NOMO-1 (cell line): ENCODE data around the gene CCDC85A.

Experiments used
- DNase-seq, 2 experiments: peaks; one replicate each; lab custom pipeline; 2025; ENCODE audit not compliant: unreplicated experiment in 2 of 2; lab: John Stamatoyannopoulos, UW

The CCDC85A gene

DNA sequence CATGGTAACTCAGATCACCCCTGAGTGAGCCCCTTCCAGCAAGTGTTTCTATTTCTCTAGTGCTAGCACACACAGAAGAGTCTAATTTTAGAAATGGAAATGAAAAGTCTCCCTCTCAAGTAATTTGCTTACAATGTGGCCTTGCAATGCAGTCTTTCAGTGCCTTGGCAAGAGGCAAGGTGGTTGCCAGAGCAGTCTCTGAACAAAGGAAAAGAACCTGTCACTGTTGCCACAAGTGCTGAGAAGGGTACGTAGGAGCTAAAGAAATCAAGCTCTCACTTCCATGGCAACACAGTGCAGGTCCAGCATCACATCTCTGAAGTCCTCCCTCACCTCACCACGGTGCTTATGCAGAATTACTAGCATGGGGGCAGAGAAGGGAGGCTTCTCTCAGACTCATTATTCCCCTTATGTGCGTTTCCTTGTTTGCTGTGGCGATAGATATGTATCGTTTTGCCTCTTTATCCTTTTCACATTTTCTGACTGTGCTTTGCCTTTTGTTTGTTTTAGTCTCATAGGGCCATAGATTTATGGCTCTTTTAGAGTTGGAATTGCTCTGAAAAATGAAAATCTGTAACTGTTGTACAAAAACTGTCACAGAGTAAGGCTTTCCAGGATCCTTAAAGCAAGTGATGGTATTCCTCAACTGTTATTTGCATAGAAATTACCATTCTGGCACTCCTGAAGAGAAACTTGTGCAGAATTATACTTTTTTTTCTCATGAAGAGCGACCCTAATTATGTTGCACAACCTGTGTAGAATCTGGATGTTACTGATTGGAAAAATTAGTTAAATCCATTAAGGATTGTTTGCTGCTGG, 164.8 kb downstream of the CCDC85A start:
- DNase-seq = no peak

DNA sequence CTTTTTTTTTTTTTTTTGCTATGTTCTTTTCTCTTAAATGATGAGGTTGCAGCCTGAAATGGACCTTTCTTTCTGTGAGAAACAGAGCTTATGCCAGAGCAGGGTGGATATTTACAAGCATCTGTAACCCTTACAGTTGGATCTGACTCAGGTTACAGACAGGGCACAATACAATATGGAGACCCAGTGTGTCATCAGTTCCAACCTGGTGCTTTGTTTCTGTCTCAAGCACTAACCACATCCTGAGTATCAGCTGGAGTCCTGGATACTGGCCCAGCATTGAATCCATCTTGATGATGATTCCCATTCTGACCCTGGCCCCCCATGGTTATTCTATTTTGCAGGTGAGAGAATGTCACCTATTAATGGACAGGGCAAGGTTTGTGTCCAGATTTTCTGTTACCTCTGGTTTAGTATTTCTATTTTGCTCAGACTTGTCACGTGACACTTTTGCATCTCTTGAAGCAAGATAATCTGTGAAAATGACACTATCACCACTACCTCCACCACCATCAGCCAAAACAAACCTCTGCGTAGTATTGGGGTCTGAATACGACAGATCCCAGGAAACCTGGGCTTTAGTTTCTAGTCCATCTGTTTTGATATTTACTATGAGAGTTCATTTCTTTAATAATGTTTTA, 174.0 kb downstream of the CCDC85A start:
- DNase-seq = no peak

DNA sequence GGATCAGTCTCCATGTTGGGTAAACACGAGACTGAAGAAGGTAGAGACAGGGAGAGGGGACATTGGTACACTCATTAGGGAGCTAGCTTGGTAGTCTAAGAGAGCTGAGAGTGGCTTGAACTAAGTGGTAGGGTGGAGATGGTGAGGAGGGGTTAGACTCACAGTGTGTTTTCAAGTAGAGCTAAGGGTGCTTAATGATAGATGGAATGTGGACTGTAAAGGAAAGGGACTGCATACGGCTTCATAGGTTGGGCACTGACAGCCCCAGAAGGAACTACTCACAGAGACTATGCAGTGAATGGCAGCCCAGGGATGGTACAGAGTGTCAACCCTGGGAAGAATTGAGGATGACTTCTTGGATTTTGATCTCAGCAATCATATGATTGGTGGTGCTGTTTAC, 178.1 kb downstream of the CCDC85A start:
- no peak for DNase-seq

DNA sequence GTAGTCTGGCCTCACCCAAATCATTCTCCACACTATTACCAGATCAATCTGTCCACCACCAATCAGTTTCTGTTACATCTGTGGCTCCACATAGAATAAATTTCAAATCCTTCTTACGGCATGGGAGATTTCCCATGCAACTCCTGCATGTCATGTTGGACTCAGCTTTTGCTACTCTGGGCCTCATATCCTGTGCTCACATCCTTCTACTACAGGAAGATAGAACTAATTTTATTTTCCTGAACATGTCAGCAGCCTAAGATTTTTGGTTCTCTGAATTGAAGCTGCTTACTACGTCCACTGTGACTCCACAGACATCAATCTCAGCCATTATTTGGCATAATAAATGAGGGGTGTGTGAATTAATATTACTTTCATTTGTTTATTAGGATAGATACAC, 181.1 kb downstream of the CCDC85A start:
- DNase-seq = no peak

DNA sequence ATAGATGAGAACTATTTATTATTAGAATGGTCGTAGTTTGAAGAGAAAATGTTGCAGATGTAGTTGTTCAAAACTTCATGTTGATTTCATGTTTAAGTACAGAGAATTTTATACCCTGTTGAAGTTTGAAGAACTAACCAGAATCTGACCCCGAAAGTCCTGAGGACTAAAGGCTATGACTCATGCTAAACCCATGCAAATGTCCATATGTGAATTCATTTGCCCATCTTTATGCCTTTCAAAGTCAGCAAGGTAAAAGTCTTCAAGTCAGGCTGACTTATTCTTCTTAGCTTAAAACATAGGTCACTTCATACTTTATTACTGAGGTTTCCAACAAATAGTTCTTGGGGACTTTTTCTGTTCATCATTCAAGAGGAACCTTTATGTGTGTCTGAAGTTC, 185.5 kb downstream of the CCDC85A start:
- DNase-seq = no peak

DNA sequence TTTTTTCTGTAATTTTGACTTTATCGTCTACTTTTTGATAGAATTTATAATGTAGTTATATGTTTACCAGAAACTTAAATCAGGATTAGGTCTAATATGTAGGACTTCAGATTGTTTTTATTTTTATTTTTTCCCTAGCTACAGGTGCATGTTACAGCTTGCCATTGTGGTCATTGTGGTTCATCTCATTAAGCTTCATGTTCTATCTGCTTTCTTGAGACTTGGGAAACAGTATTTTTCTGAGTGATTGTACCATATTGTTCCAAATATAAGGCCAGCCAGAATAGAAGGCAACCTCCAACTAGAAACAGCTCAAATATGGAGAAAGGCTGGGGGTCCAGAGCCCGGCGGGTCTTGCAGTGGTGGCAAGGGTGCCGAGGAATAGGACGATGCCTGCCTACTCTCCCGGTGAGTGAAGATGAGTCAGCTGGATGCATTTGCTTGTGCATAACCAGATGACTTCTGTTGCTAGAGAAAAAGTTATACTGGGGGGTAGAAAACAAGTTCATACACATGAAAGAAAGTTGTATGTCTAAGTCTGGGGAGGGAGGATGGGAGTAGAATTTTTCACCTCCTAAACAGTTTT, 188.4 kb downstream of the CCDC85A start:
- DNase-seq = no peak

DNA sequence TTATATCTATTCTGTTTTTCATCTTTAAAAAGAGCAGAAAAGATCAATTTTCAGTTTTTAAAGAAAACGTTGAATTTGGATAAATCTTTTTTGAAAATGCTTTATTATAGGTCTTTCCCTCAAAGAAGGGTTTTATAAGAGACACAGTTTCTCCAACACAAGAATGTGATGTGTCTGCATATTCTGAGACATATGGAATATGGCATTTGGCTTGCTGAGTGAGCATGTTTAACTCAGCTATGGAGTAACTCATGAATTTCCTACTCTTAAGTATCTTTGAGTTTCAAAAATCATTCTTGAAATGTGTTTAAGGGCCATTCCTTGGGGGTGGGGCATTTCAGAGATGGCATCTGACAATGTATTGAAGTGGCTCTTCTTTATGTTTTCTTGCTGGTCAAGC, 191.5 kb downstream of the CCDC85A start:
- no peak for DNase-seq

DNA sequence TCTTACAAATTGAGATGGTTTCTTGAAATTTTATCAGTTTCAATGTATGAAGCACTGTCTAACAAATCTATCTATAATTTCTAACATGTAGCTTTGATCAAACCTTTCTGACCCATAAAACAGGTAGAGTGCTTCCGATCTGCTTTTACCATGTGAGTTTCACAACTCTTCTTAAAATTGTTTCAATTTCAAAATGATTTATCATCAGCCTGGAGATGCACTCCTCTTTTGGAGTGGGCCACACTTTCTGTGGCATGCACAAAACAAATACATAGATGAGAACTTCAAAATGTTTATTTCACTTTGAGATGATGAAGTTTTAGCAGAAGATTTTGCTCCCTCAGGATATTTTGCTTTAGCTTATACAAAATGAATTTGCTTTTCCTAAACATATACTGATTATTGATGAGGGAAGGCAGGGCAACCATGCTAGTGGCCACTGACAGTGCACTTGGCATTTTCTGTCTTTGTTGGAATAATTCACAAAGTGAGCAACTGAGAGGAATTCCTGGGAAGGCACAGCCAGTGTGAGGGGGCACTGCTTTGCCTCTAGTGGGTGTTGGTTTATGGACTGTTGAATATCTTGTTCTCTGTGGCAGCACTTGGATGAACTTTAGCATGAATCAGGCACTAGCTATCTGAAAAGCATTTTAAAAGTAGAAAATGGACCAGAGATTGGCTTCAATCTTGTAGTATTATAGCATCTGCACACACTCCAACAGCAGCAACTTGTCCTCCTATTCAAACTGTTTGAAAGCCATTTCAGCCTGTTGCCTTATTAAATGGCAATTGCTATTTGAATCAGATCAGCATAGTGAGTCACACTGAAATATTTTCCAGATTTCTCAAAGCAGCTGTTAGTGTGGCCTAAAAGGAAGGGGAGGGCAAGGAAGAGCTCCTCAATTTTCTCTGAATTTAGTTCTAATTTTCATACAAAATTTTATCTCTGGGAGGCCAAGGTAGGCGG, 193.2 kb downstream of the CCDC85A start:
- DNase-seq = no peak

DNA sequence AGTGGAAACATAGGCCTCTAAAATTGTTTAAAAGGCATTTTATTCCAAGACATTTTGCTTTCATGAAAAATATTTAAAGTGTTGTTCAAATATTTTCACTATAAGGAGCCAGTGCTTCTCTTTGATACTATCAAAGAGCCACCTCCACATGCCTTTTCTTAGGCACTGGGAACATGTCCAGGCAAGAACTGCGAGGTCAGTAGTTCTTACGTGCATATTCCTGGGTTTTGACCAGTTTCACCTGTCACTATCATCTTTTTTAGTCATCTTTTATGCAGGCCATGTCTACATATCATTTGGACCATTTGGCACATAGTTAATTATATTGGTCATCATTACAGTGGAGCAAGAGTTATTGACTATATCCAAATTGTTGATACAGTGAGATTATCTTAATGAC, 195.3 kb downstream of the CCDC85A start:
- no peak for DNase-seq

DNA sequence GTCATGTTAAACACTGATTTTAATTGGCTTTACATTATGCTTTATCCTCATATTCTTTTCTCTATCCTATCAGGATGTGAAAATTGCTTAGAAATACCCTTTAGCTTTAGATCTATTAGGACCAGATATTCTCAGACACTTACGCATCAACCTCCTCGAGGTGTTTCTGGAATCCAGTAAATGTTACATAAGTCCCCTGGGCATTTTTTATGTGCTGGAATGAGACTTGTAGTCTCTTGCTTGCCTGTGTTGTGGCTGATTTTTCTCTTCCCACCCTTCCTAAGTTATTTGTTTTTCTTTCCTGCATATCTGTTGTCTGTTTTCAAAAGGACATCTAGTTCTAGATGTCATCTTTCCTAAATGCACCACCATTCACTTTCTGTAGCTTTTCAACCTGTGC, 197.1 kb downstream of the CCDC85A start:
- DNase-seq = no peak

DNA sequence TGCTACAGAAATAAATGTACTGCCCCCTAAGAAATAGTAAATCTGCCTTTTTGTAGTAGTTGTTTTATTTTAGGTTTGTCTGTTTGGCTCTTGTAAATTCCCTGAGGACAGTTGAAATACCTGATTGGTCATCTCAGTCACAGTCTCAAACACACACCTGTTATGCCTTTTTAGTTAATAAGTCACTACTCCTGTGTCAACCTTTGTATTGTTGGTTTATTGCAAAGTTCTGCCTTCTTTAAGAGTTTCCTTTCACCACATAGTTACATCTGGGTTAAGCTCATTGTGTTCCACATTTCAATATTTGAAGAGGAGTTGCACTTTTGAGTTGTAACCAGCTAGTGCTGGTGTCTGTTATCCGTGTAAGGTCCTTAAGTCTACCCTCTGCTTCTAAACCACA, 198.7 kb downstream of the CCDC85A start:
- no peak for DNase-seq

DNA sequence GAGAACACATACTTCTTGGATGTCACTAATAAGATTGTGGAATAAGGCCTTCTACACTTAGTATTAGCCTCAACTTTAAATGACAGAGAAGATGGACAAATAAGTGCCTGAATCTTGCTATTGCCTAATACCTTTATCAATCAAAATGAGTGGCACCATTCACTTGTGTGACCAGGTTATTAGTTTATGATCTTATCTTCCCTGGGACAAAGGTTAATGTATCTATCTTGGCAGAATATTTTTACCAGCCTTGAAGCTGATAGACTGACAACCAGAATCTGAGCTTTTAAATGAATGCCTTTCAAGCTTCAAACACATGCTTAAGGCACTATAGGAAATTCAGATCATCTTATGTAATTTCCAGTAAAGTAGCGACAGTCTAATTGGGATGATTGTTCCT, 202.9 kb downstream of the CCDC85A start:
- no peak for DNase-seq

DNA sequence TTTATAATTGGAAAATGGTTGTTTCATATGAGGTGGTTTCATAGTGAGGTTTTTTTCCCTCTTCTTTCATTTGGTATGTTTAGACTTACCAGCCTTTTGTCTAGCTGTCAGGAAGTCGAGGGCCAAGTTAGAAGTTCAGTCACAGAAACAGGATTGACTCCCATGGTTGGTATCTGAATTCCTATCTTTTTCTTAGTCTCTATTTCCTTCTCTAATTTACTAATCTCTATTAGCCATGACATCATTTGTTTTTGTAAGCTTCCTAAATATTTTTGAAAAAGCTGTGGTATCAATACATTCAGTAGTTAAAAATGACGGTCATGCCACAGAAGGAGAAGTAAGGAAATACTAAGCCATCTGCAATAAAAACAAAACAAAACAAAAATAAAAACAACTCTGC, 206.9 kb downstream of the CCDC85A start:
- DNase-seq = no peak

DNA sequence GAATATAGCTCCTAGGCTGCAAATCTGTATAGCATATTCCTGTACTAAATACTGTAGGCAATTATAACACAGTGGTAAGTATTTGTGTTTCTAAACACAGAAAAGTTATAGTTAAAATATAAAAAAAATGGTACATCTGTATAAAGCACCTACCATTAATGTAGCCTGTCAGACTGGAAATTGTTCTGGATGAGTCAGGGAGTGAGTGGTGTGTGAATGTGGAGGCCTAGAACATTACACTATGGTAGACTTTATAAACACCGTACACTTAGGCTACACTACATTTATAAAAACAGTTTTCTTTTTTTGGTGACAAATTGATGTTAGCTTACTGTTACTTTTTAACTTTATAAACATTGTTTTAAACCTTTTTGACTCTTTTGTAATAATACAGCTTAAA, 226.3 kb downstream of the CCDC85A start:
- no peak for DNase-seq

DNA sequence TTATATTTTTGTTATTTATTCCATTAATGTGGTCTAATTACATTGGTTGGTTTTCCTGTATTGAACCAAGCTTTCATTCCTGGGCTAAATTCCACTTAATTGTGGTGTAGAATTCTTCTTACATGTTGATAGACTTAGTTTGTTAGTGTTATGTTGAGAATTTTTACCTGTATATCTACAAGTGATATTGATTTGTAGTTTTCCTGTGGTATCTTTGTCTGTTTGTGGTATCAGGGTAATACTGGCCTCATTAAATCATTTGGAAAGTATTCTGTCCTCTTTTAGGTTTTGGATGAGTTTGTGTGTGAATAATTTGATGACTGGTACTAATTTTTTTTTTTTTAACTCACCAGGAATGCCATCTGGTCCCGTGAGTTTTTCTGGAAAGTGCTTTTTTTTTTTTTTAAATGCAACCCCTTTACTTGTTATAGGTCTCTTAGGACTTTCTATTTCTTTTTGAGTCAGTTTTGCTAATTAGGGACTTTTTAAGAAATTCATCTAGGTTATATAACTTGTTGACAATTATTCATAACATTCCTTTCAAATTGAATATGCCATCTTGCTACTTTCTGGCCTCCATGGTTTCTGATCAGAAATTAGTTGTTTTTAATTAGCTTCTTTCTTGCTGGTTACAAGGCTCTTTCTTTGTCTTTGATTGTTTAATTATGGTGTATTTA, 232.8 kb downstream of the CCDC85A start:
- DNase-seq = no peak
